ENCODE data around the gene SLC35F1. TPM values are rescaled to one million over a fixed set of nuclear protein-coding genes. Genes with fewer than 3 reads are reported as not detected.
A peak's percentile ranks its signal among the peaks of the same experiment; 100 is the strongest.

Gene SLC35F1
- polyA plus RNA-seq, 2 of the 4 experiments (the other 2 are of a cell fraction), result 0.01 TPM; not detected in 1

DNA sequence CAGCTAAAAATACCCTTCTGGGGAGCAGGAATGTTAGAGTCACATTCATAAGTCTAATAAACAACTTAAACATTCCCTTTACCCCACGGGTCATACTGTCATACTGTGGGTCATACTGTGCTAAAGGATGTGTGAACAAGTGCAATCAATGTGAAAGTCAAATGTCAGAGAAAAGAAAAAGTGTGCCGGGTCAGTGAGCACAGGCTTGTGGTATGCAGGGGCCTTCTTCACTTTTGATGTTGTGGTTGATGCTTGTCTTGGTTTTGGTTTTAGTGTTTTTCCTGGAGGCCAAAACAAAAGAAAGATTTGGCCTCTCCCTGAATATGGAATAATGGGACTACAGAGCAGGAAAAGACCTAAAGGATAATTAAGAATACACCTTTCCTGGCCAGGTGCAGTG, 373.1 kb downstream of the SLC35F1 start:
- Histone ChIP-seq H3K4me1 (no peaks in the 10 kb centered on the region), H3K4me2 (no peak overlapping the region), H3K4me3 (no peak overlapping the region), H3K9me3 (no peaks in the 10 kb centered on the region), H3K27ac (no peak overlapping the region)
- 22% methylated on average over 2 of the region's 2 CpGs for WGBS (ENCODE audit: missing lambda C conversion rate)
- FAIRE-seq (no peak), DNase-seq (ENCODE audit: low read depth in 1 of 2, low spot score in 1 of 2) (no peak), ATAC-seq (no peak)
- TF ChIP-seq, protein P1, sequence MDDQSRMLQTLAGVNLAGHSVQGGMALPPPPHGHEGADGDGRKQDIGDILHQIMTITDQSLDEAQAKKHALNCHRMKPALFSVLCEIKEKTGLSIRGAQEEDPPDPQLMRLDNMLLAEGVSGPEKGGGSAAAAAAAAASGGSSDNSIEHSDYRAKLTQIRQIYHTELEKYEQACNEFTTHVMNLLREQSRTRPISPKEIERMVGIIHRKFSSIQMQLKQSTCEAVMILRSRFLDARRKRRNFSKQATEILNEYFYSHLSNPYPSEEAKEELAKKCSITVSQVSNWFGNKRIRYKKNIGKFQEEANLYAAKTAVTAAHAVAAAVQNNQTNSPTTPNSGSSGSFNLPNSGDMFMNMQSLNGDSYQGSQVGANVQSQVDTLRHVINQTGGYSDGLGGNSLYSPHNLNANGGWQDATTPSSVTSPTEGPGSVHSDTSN (IDR thresholded peaks at IDR 0.05), result no peak
- TF ChIP-seq RARB (CRISPR knock-in tag; IDR thresholded peaks at IDR 0.05) (no peak), TFCP2L1 (CRISPR knock-in tag; IDR thresholded peaks at IDR 0.05) (no peak)
- ChIA-PET CTCF (interaction anchor here (0.8 kb wide), 2 partner anchors 233 to 831 kb away, joined by 3 read pairs; no protein-coding TSS in a partner anchor), POLR2A (no interaction called here)

DNA sequence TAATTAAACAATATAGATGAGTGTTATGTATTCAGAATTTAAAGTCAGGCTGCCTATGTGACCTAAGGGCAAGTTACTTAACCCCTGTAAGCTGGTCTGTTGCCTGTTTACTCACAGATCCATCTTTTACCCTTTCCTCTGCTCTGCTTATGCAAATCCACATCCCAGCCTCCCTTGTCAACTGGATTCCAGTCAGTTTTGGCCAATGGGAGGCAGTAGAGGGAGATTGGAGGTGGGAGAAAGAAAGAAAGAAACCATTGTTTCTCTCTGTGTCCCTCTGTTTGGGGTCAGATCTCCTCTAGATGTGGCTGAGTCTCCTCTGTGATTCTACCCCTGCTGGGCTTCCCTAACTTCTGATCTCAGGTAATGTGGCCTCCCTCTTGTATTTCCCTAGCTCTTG, 374.2 kb downstream of the SLC35F1 start:
- ChIA-PET POLR2A (no interaction called here), CTCF (no interaction called here)
- ATAC-seq (no peak), FAIRE-seq (no peak), DNase-seq (ENCODE audit: low read depth in 1 of 2, low spot score in 1 of 2) (no peak)
- Histone ChIP-seq H3K4me1 (no peaks in the 10 kb centered on the region), H3K9me3 (no peaks in the 10 kb centered on the region), H3K4me2 (no peak overlapping the region), H3K4me3 (no peak overlapping the region), H3K27ac (no peak overlapping the region)
- no peak for TF ChIP-seq NR3C1 (IDR thresholded peaks at IDR 0.05)
- no peak for TF ChIP-seq POLR2A (IDR thresholded peaks at IDR 0.05; ENCODE audit: low read length)
- TF ChIP-seq HOXA7 (CRISPR knock-in tag; IDR thresholded peaks at IDR 0.05), result no peak
- TF ChIP-seq, protein P2, sequence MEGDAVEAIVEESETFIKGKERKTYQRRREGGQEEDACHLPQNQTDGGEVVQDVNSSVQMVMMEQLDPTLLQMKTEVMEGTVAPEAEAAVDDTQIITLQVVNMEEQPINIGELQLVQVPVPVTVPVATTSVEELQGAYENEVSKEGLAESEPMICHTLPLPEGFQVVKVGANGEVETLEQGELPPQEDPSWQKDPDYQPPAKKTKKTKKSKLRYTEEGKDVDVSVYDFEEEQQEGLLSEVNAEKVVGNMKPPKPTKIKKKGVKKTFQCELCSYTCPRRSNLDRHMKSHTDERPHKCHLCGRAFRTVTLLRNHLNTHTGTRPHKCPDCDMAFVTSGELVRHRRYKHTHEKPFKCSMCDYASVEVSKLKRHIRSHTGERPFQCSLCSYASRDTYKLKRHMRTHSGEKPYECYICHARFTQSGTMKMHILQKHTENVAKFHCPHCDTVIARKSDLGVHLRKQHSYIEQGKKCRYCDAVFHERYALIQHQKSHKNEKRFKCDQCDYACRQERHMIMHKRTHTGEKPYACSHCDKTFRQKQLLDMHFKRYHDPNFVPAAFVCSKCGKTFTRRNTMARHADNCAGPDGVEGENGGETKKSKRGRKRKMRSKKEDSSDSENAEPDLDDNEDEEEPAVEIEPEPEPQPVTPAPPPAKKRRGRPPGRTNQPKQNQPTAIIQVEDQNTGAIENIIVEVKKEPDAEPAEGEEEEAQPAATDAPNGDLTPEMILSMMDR (IDR thresholded peaks at IDR 0.05), result no peak

DNA sequence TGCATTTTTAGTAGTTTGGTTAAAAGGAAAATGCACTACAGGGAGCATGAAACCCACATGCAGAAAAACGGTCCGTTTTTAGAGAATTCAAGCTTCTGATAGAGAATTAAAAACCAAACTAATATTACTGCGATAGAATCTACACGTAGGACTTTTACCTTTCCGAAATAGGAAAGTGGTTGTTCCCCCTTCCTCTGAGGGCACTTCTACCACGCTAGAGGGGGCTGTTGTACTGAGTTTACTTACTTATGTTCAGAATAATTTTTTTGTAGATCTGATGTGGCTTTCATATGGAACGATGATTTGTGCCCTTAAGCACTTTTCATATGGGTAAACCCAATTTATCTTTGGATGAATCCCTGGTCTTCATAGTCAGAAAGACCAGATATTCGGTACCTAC, 376.7 kb downstream of the SLC35F1 start:
- Histone ChIP-seq H3K4me1 (no peaks in the 10 kb centered on the region), H3K4me3 (no peak overlapping the region), H3K27ac (no peak overlapping the region), H3K9me3 (no peaks in the 10 kb centered on the region), H3K4me2 (peak overlapping the region; percentile 38)
- ATAC-seq (peak; percentile 75 to 79; a peak in 5 of 6 replicates), DNase-seq (ENCODE audit: low read depth in 1 of 2, low spot score in 1 of 2) (peak; percentile 9 to 46), FAIRE-seq (no peak)
- ChIA-PET CTCF (interaction anchor here (0.5 to 3.2 kb wide), 15 partner anchors 9 to 824 kb away, joined by 3 to 13 read pairs (median 3); no protein-coding TSS in a partner anchor), POLR2A (no interaction called here)
- WGBS (ENCODE audit: missing lambda C conversion rate), result 8% methylated on average over 8 of the region's 8 CpGs
- TF ChIP-seq CEBPB (IDR thresholded peaks at IDR 0.05) (no peak), KDM1A (IDR thresholded peaks at IDR 0.05; ENCODE audit: low read depth) (no peak), RARB (CRISPR knock-in tag; IDR thresholded peaks at IDR 0.05) (no peak), RAD21 (conservative IDR thresholded peaks at IDR 0.05 in 1 of 2, IDR thresholded peaks at IDR 0.05 in 1 of 2) (peak; percentile 68 to 75), NR3C1 (IDR thresholded peaks at IDR 0.05) (no peak), SMC3 (IDR thresholded peaks at IDR 0.05) (peak; percentile 59)
- TF ChIP-seq, protein P2 (IDR thresholded peaks at IDR 0.05), result peak; percentile 56
- TF ChIP-seq, protein P3, sequence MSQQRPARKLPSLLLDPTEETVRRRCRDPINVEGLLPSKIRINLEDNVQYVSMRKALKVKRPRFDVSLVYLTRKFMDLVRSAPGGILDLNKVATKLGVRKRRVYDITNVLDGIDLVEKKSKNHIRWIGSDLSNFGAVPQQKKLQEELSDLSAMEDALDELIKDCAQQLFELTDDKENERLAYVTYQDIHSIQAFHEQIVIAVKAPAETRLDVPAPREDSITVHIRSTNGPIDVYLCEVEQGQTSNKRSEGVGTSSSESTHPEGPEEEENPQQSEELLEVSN (IDR thresholded peaks at IDR 0.05; ENCODE audit: borderline replicate concordance, low read depth), result no peak

DNA sequence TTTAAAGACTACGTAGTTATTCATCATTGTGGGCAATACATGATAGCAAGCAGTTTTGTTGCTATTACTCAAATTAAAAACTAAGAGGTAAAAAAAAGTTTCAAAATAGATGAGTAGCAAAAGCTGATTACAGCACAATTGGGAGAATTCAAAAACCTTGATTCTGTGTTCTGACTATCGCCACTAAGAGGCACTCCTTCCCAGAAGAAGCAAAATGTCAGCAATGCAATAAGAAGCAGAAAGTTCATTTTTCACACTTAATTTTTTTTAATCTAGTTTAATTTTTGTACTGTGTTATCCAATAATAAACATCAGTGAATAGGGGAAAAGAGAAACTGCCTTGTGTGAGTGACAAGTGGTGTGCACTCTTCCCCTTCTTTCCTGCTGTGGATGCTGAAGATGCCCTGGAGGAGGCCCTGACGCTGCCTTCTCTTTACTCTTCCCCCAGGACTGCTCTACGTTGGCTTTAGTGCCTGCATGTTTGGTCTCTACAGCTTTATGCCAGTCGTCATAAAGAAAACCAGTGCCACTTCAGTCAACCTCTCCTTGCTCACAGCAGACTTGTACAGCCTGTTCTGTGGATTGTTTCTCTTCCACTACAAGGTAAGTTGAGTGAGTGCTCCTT, 377.8 kb downstream of the SLC35F1 start:
- Histone ChIP-seq H3K4me3 (no peak overlapping the region), H3K9me3 (no peaks in the 10 kb centered on the region), H3K27ac (no peak overlapping the region), H3K4me2 (no peak overlapping the region), H3K4me1 (no peaks in the 10 kb centered on the region)
- no peak for TF ChIP-seq MYC (IDR thresholded peaks at IDR 0.05; ENCODE audit: borderline replicate concordance, low read length)
- TF ChIP-seq CHD4 (IDR thresholded peaks at IDR 0.05; ENCODE audit: borderline replicate concordance), result no peak
- TF ChIP-seq RAD21 (conservative IDR thresholded peaks at IDR 0.05 in 1 of 2, IDR thresholded peaks at IDR 0.05 in 1 of 2), result peak; percentile 41 to 44; a peak in 4 of 5 replicates
- TF ChIP-seq, protein P2 (IDR thresholded peaks at IDR 0.05), result peak; percentile 35; the same call in 2 of the 3 replicates
- no peak for TF ChIP-seq HOXB13 (CRISPR knock-in tag; IDR thresholded peaks at IDR 0.05; ENCODE audit: low read depth)
- TF ChIP-seq SMC3 (IDR thresholded peaks at IDR 0.05), result peak; percentile 29; the same call in 2 of the 3 replicates
- DNase-seq (ENCODE audit: low read depth in 1 of 2, low spot score in 1 of 2) (no peak), FAIRE-seq (no peak), ATAC-seq (no peak)
- CTCF ChIA-PET, result interaction anchor here (0.9 to 3.2 kb wide), 10 partner anchors 17 to 516 kb away, joined by 3 to 13 read pairs (median 3); no protein-coding TSS in a partner anchor
- 50% methylated on average over 5 of the region's 5 CpGs for WGBS (ENCODE audit: missing lambda C conversion rate)
- POLR2A ChIA-PET, result no interaction called here
